HepG2 (cell line): ENCODE measurements around the gene FAM117B. TPM values are rescaled to one million over a fixed set of nuclear protein-coding genes. Genes with fewer than 3 reads are reported as not detected.

Source experiments
- ATAC-seq: fragments of 200-7000 bp; cut with Tn5 transposase; 3 replicates; pipeline ENCODE4 v1.9.1; 2020; ENCODE audit warnings: mild to moderate bottlenecking, moderate library complexity
- BruUV-seq: library from RNA; stranded (reverse); fragments of 400-500 nt; replicated peaks from 2 replicates; lab custom pipeline; 2021; lab: Mats Ljungman, UMichigan
- CTCF ChIA-PET: fragments of 300-600 bp; formaldehyde crosslinking; extraction: SDS; loops from one replicate; lab custom pipeline; 2021; ENCODE audit warnings: low total read pairs, inconsistent platforms, low intra/inter-chr PET ratio; lab: Yijun Ruan, JAX
- POLR2A ChIA-PET: fragments of 350-600 bp; sonication (Branson Sonifier 250); formaldehyde crosslinking; loops from one replicate; lab custom pipeline; 2020; ENCODE audit warnings: antibody characterized with exemption, inconsistent platforms; lab: Yijun Ruan, JAX
- DNase-seq: peaks from one replicate; pipeline ENCODE4 v3.0.0-alpha.2; 2015; ENCODE audit warnings: low spot score
- FAIRE-seq: peaks from 3 replicates; lab custom pipeline; 2011; peaks lifted over from hg19 to GRCh38; lab: Jason Lieb, UNC
- H2AFZ ChIP-seq: one replicate; pipeline ENCODE4 v1.6.1; 2011; ENCODE audit warnings: low read length, inconsistent platforms
- H3K27ac ChIP-seq: fragments of 300-600 bp; 3 replicates; pipeline ENCODE4 v1.8.0; 2011; ENCODE audit warnings: mixed run types, mild to moderate bottlenecking, mixed read lengths, low read length, inconsistent platforms; ENCODE audit not compliant: insufficient read depth; ENCODE audit errors: extremely low read length
- H3K27me3 ChIP-seq, 2 experiments: fragments of 200-600 bp in 1 of 2; 2 replicates in 1 of 2; 3 replicates in 1 of 2; pipeline versions ENCODE4 v1.6.0 to v1.8.0; 2011; ENCODE audit warnings: low read length in 2 of 2, mild to moderate bottlenecking in 2 of 2, moderate library complexity in 2 of 2, inconsistent platforms in 1 of 2; ENCODE audit not compliant: insufficient read depth in 2 of 2, control insufficient read depth in 1 of 2
- H3K36me3 ChIP-seq, 2 experiments: fragments of 200-600 bp in 1 of 2; replicated peaks in 1 of 2; 2 replicates in 1 of 2; 3 replicates in 1 of 2; pipeline versions ENCODE4 v1.5.1 to v1.8.0; 2011; ENCODE audit warnings: low read length in 2 of 2, inconsistent platforms in 1 of 2; ENCODE audit not compliant: insufficient read depth in 2 of 2, control insufficient read depth in 1 of 2
- H3K4me1 ChIP-seq: 2 replicates; pipeline ENCODE4 v1.5.1; 2012; ENCODE audit warnings: low read length, inconsistent platforms; ENCODE audit not compliant: insufficient read depth
- H3K4me2 ChIP-seq: 2 replicates; pipeline ENCODE4 v1.6.0; 2011; ENCODE audit warnings: low read depth, low read length, inconsistent platforms
- H3K4me3 ChIP-seq, 3 experiments: fragments of 200-600 bp in 1 of 3; sonication (generic), shearing (Covaris generic) in 1 of 3; replicated peaks in 1 of 3; 2 replicates each; pipeline ENCODE4 v1.5.1; 2011 to 2016; ENCODE audit warnings: low read length in 3 of 3, inconsistent platforms in 2 of 3, low read depth in 2 of 3, mild to moderate bottlenecking in 2 of 3, control low read depth in 1 of 3, mixed read lengths in 1 of 3; ENCODE audit not compliant: insufficient read depth in 1 of 3
- H3K79me2 ChIP-seq: one replicate; pipeline ENCODE4 v1.6.1; 2011; ENCODE audit warnings: low read length, inconsistent platforms; ENCODE audit not compliant: insufficient read depth
- H3K9ac ChIP-seq: 2 replicates; pipeline ENCODE4 v1.6.0; 2011; ENCODE audit warnings: mild to moderate bottlenecking, low read depth, low read length, inconsistent platforms; ENCODE audit not compliant: insufficient read depth
- H3K9me3 ChIP-seq: 2 replicates; pipeline ENCODE4 v1.5.1; 2012; ENCODE audit warnings: mild to moderate bottlenecking, low read length
- H4K20me1 ChIP-seq: 2 replicates; pipeline ENCODE4 v1.6.0; 2011; ENCODE audit warnings: inconsistent platforms, mild to moderate bottlenecking, low read length, moderate library complexity; ENCODE audit not compliant: insufficient read depth
- BCL6 ChIP-seq: IDR thresholded peaks from 2 replicates; pipeline ENCODE4 v1.6.1; 2016; ENCODE audit warnings: missing genetic modification reagents, missing compliant biosample characterization
- ISL2 ChIP-seq: sonication (generic); formaldehyde crosslinking; IDR thresholded peaks from 2 replicates; pipeline ENCODE4 v1.5.0; 2020; ENCODE audit warnings: missing genetic modification reagents
- KDM3A ChIP-seq: IDR thresholded peaks from 2 replicates; pipeline ENCODE4 v1.6.1; 2018; ENCODE audit warnings: low read depth, missing compliant biosample characterization
- MED13 ChIP-seq: sonication (generic); formaldehyde crosslinking; IDR thresholded peaks from 2 replicates; pipeline ENCODE4 v1.5.0; 2020; ENCODE audit warnings: missing genetic modification reagents
- PTBP1 ChIP-seq: fragments of 200-400 bp; formaldehyde crosslinking; IDR thresholded peaks from 2 replicates; pipeline ENCODE4 v1.6.1; 2018; ENCODE audit warnings: low read length, low read depth; ENCODE audit not compliant: poor library complexity, severe bottlenecking
- RXRB ChIP-seq: IDR thresholded peaks from 2 replicates; pipeline ENCODE4 v1.6.1; 2016; ENCODE audit warnings: borderline replicate concordance, missing genetic modification reagents, missing compliant biosample characterization
- ZNF841 ChIP-seq: sonication (generic); formaldehyde crosslinking; IDR thresholded peaks from 2 replicates; pipeline ENCODE4 v1.8.1; 2023; ENCODE audit warnings: missing genetic modification reagents, borderline replicate concordance
- WGBS: methylation state at CpG from one replicate; pipeline ENCODE4 v1.1.6; 2017; ENCODE audit warnings: low lambda C conversion rate; 5-methylcytosine and 5-hydroxymethylcytosine counted together
- in situ Hi-C: cut with HindIII; loops from 2 replicates; pipeline ENCODE4 v1.10.0; 2017; ENCODE audit warnings: low pct_unique_long_range_greater_than_20kb; ENCODE audit not compliant: extremely low pct_ligation_motif_present
- intact Hi-C: fragments of 100-400 bp; cut with micrococcal nuclease; formaldehyde crosslinking; loops from one replicate; pipeline ENCODE4 v1.10.0; 2022; ENCODE audit not compliant: unreplicated experiment
- polyA plus RNA-seq, 8 experiments: library from polyadenylated mRNA; depleted of rRNA in 3 of 8; stranded (reverse) in 7 of 8; unstranded in 1 of 8; fragments of >200 nt; fragmentation: Illumina TruSeq in 4 of 8; extraction: Trizol in 4 of 8; gene quantifications; 2 replicates each; pipeline versions ENCODE4 v1.2.1 to v1.2.3, GENCODE V29; 2011 to 2016; ENCODE audit warnings: low read depth in 4 of 8, missing spikeins in 1 of 8, mixed read lengths in 1 of 8; ENCODE audit not compliant: insufficient read depth in 1 of 8
- total RNA-seq, 5 experiments: library from RNA; depleted of rRNA; stranded (reverse); fragments of >200 nt; fragmentation: Illumina TruSeq; extraction: Trizol; gene quantifications; 2 replicates each; pipeline ENCODE4 v1.2.3, GENCODE V29; 2016; ENCODE audit warnings: low read depth in 1 of 5
- TF ChIP-seq, protein P1 (sequence below): sonication (generic); formaldehyde crosslinking; IDR thresholded peaks from 2 replicates; pipeline ENCODE4 v1.4.0; 2020; ENCODE audit warnings: missing genetic modification reagents, borderline replicate concordance
- TF ChIP-seq, protein P2 (sequence below): sonication (generic); formaldehyde crosslinking; IDR thresholded peaks from 2 replicates; pipeline ENCODE4 v1.4.0; 2020; ENCODE audit warnings: mild to moderate bottlenecking, missing genetic modification reagents, borderline replicate concordance
- TF ChIP-seq, protein P3 (sequence below): sonication (generic); formaldehyde crosslinking; IDR thresholded peaks from 2 replicates; pipeline ENCODE4 v1.4.0; 2020; ENCODE audit warnings: missing genetic modification reagents, borderline replicate concordance
- TF ChIP-seq, protein P4 (sequence below): sonication (generic); formaldehyde crosslinking; conservative IDR thresholded peaks from 2 replicates; pipeline ENCODE4 v1.8.0; 2022; ENCODE audit warnings: missing genetic modification reagents
- TF ChIP-seq, protein P5 (sequence below): sonication (generic); formaldehyde crosslinking; IDR thresholded peaks from 2 replicates; pipeline ENCODE4 v1.5.0; 2020; ENCODE audit warnings: missing genetic modification reagents

The FAM117B gene
- total and polyA plus RNA-seq, 2 of the 13 experiments (the other 11 are each of a cell fraction or from before 2014, with no cell fraction given): 5.8 to 11.0 TPM

DNA sequence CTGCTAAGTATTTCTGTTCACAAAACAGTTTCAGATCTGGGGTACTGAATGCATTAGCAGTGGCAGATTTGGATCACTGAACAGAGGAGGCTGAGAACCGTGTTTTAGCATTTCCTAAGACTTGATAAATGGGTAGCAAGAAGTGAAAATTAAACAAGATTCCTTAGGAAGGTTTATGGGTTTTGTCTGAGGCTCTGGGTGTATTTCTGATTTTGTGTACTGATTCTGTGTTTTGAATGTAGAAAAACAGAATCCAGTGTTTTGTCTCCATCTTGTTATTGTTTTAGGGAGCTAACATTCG, 1.4 kb downstream of the FAM117B start (continued):
- TF ChIP-seq, protein P1, sequence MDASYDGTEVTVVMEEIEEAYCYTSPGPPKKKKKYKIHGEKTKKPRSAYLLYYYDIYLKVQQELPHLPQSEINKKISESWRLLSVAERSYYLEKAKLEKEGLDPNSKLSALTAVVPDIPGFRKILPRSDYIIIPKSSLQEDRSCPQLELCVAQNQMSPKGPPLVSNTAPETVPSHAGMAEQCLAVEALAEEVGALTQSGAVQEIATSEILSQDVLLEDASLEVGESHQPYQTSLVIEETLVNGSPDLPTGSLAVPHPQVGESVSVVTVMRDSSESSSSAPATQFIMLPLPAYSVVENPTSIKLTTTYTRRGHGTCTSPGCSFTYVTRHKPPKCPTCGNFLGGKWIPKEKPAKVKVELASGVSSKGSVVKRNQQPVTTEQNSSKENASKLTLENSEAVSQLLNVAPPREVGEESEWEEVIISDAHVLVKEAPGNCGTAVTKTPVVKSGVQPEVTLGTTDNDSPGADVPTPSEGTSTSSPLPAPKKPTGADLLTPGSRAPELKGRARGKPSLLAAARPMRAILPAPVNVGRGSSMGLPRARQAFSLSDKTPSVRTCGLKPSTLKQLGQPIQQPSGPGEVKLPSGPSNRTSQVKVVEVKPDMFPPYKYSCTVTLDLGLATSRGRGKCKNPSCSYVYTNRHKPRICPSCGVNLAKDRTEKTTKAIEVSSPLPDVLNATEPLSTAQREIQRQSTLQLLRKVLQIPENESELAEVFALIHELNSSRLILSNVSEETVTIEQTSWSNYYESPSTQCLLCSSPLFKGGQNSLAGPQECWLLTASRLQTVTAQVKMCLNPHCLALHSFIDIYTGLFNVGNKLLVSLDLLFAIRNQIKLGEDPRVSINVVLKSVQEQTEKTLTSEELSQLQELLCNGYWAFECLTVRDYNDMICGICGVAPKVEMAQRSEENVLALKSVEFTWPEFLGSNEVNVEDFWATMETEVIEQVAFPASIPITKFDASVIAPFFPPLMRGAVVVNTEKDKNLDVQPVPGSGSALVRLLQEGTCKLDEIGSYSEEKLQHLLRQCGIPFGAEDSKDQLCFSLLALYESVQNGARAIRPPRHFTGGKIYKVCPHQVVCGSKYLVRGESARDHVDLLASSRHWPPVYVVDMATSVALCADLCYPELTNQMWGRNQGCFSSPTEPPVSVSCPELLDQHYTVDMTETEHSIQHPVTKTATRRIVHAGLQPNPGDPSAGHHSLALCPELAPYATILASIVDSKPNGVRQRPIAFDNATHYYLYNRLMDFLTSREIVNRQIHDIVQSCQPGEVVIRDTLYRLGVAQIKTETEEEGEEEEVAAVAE (CRISPR knock-in tag): 0 out of 2 replicates have a peak, but pooled peaks have one; percentile 14
- TF ChIP-seq ZNF841 (no peak), RXRB (CRISPR knock-in tag) (no peak)
- TF ChIP-seq, protein P2, sequence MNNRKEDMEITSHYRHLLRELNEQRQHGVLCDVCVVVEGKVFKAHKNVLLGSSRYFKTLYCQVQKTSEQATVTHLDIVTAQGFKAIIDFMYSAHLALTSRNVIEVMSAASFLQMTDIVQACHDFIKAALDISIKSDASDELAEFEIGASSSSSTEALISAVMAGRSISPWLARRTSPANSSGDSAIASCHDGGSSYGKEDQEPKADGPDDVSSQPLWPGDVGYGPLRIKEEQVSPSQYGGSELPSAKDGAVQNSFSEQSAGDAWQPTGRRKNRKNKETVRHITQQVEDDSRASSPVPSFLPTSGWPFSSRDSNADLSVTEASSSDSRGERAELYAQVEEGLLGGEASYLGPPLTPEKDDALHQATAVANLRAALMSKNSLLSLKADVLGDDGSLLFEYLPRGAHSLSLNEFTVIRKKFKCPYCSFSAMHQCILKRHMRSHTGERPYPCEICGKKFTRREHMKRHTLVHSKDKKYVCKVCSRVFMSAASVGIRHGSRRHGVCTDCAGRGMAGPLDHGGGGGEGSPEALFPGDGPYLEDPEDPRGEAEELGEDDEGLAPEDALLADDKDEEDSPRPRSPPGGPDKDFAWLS (CRISPR knock-in tag): no peak

DNA sequence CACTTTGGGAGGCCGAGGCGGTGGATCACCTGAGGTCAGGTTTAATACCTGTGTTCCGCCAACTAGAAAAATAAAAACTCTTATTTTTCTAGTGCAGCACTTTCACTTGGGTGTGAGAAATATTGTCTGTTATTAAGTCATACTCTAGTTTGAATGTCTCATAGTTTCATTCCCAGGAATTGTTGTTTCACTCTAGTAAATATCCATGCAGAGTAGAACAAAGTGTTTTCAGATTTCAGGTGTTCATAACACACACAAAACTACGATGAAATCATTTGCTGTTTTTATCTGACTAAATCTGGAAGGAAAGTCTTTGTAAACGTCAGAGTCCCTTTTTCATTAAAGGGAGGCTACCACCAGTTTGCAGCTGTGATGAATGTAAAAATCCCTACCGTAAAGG, 4.0 kb downstream of the FAM117B start:
- FAIRE-seq: no peak
- intact Hi-C loops (loop anchor here (10.0 kb wide), 1 partner anchor 376 kb away; the partner anchor contains the start of gene NBEAL1), in situ Hi-C loops (no loop called here)
- CTCF ChIA-PET: no interaction called here
- POLR2A ChIA-PET: no interaction called here
- Histone ChIP-seq H3K9me3 (no peaks in the 10 kb centered on the region), H3K4me2 (peak overlapping the region; percentile 67; the same call in 1 of the 2 replicates), H3K36me3 (no peaks in the 10 kb centered on the region; a peak in 1 of 5 replicates), H3K79me2 (peaks cover 74% of the 10 kb centered on the region), H3K4me3 (no peak overlapping the region), H2AFZ (no peak overlapping the region), H3K27me3 (no peaks in the 10 kb centered on the region; a peak in 1 of 5 replicates), H3K27ac (no peak overlapping the region), H4K20me1 (peaks cover 51% of the 10 kb centered on the region), H3K9ac (no peak overlapping the region), H3K4me1 (peaks cover 47% of the 10 kb centered on the region)
- no TSS peak for BruUV-seq
- no peak for ATAC-seq
- no peak for DNase-seq
- WGBS: 95% methylated on average over 6 of the region's 6 CpGs
- TF ChIP-seq, protein P3, sequence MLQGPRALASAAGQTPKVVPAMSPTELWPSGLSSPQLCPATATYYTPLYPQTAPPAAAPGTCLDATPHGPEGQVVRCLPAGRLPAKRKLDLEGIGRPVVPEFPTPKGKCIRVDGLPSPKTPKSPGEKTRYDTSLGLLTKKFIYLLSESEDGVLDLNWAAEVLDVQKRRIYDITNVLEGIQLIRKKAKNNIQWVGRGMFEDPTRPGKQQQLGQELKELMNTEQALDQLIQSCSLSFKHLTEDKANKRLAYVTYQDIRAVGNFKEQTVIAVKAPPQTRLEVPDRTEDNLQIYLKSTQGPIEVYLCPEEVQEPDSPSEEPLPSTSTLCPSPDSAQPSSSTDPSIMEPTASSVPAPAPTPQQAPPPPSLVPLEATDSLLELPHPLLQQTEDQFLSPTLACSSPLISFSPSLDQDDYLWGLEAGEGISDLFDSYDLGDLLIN (CRISPR knock-in tag): no peak
- TF ChIP-seq PTBP1 (no peak), KDM3A (no peak), BCL6 (CRISPR knock-in tag) (no peak), ISL2 (CRISPR knock-in tag) (no peak), MED13 (CRISPR knock-in tag) (no peak)
- TF ChIP-seq, protein P4, sequence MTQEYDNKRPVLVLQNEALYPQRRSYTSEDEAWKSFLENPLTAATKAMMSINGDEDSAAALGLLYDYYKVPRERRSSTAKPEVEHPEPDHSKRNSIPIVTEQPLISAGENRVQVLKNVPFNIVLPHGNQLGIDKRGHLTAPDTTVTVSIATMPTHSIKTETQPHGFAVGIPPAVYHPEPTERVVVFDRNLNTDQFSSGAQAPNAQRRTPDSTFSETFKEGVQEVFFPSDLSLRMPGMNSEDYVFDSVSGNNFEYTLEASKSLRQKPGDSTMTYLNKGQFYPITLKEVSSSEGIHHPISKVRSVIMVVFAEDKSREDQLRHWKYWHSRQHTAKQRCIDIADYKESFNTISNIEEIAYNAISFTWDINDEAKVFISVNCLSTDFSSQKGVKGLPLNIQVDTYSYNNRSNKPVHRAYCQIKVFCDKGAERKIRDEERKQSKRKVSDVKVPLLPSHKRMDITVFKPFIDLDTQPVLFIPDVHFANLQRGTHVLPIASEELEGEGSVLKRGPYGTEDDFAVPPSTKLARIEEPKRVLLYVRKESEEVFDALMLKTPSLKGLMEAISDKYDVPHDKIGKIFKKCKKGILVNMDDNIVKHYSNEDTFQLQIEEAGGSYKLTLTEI (CRISPR knock-in tag): no peak
- TF ChIP-seq, protein P5, sequence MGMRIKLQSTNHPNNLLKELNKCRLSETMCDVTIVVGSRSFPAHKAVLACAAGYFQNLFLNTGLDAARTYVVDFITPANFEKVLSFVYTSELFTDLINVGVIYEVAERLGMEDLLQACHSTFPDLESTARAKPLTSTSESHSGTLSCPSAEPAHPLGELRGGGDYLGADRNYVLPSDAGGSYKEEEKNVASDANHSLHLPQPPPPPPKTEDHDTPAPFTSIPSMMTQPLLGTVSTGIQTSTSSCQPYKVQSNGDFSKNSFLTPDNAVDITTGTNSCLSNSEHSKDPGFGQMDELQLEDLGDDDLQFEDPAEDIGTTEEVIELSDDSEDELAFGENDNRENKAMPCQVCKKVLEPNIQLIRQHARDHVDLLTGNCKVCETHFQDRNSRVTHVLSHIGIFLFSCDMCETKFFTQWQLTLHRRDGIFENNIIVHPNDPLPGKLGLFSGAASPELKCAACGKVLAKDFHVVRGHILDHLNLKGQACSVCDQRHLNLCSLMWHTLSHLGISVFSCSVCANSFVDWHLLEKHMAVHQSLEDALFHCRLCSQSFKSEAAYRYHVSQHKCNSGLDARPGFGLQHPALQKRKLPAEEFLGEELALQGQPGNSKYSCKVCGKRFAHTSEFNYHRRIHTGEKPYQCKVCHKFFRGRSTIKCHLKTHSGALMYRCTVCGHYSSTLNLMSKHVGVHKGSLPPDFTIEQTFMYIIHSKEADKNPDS (CRISPR knock-in tag): no peak
